HL-60/S4 treated with retinoic acid at 250 ng/mL for 4 days and 3 days (cell line): ENCODE results near the gene HSD3B2.

Source experiments
- in situ Hi-C: fragments of 300-500 bp; cut with MboI; formaldehyde crosslinking; loops from 2 replicates; pipeline ENCODE4 v1.7.0; 2022; ENCODE audit warnings: low sequenced_read_pairs

HSD3B2 gene

GRCh38 chr1:119396982-119397381, 18.0 kb upstream of the HSD3B2 start:
- in situ Hi-C loops: no loop called here

- in situ Hi-C loops: no loop called here
Observed at GRCh38 chr1:119397986-119398385, 17.0 kb upstream of the HSD3B2 start.

- in situ Hi-C loops: no loop called here
Observed at GRCh38 chr1:119404736-119405135, 10.2 kb upstream of the HSD3B2 start.

GRCh38 chr1:119409731-119410130, 5.2 kb upstream of the HSD3B2 start:
- in situ Hi-C loops: no loop called here

GRCh38 chr1:119410961-119411360, 4.0 kb upstream of the HSD3B2 start:
- in situ Hi-C loops: no loop called here

- in situ Hi-C loops: no loop called here
Observed at GRCh38 chr1:119416006-119416640, 1.2 kb downstream of the HSD3B2 start.

- in situ Hi-C loops: no loop called here
Observed at GRCh38 chr1:119419109-119419508, 4.2 kb downstream of the HSD3B2 start.

GRCh38 chr1:119420638-119421037, 5.7 kb downstream of the HSD3B2 start:
- in situ Hi-C loops: no loop called here

- in situ Hi-C loops: no loop called here
Observed at GRCh38 chr1:119422631-119423030, 7.7 kb downstream of the HSD3B2 start.

GRCh38 chr1:119428991-119429390, 14.0 kb downstream of the HSD3B2 start:
- in situ Hi-C loops: no loop called here

- in situ Hi-C loops: no loop called here
Observed at GRCh38 chr1:119429687-119430086, 14.7 kb downstream of the HSD3B2 start.

GRCh38 chr1:119430486-119430885, 15.5 kb downstream of the HSD3B2 start:
- in situ Hi-C loops: no loop called here

- in situ Hi-C loops: no loop called here
Observed at GRCh38 chr1:119431836-119432235, 16.9 kb downstream of the HSD3B2 start.

GRCh38 chr1:119435052-119435451, 20.1 kb downstream of the HSD3B2 start:
- in situ Hi-C loops: no loop called here

- in situ Hi-C loops: no loop called here
Observed at GRCh38 chr1:119438761-119439160, 23.8 kb downstream of the HSD3B2 start.

- in situ Hi-C loops: no loop called here
Observed at GRCh38 chr1:119440721-119441307, 25.9 kb downstream of the HSD3B2 start.

- in situ Hi-C loops: no loop called here
Observed at GRCh38 chr1:119442756-119443155, 27.8 kb downstream of the HSD3B2 start.

GRCh38 chr1:119446321-119446720, 31.4 kb downstream of the HSD3B2 start:
- in situ Hi-C loops: no loop called here

GRCh38 chr1:119447344-119448126, 32.6 kb downstream of the HSD3B2 start:
- in situ Hi-C loops: no loop called here

GRCh38 chr1:119448127-119448511, 33.2 kb downstream of the HSD3B2 start:
- in situ Hi-C loops: no loop called here

- in situ Hi-C loops: no loop called here
Observed at GRCh38 chr1:119449971-119450370, 35.0 kb downstream of the HSD3B2 start.

- in situ Hi-C loops: no loop called here
Observed at GRCh38 chr1:119451158-119451557, 36.2 kb downstream of the HSD3B2 start.
